HG03045 (cell line): ENCODE measurements around the gene ATOSB.

Experiments used
- ATAC-seq: cut with Tn5 transposase; IDR thresholded peaks from one replicate; pipeline ENCODE4 v1.9.1; 2021; ENCODE audit warnings: mild to moderate bottlenecking, moderate library complexity; ENCODE audit not compliant: unreplicated experiment

The ATOSB gene

GRCh38 chr9:35114840-35115628 is 628 bp downstream of the ATOSB start:
- ATAC-seq: no peak

GRCh38 chr9:35114113-35114839 is 1.4 kb downstream of the ATOSB start:
- ATAC-seq: no peak

GRCh38 chr9:35112257-35113020 is 3.2 kb downstream of the ATOSB start:
- no peak for ATAC-seq

GRCh38 chr9:35111001-35111933 is 4.4 kb downstream of the ATOSB start:
- peak; percentile 74 for ATAC-seq

- no peak for ATAC-seq
Measured at GRCh38 chr9:35110327-35110761, 5.3 kb downstream of the ATOSB start.

GRCh38 chr9:35108946-35109575 is 6.6 kb downstream of the ATOSB start:
- ATAC-seq: no peak

- ATAC-seq: no peak
Measured at GRCh38 chr9:35108461-35108860, 7.2 kb downstream of the ATOSB start.

GRCh38 chr9:35107297-35108290 is 8.1 kb downstream of the ATOSB start:
- ATAC-seq: no peak

- ATAC-seq: no peak
Measured at GRCh38 chr9:35106343-35106730, 9.3 kb downstream of the ATOSB start.

GRCh38 chr9:35105571-35106342 is 9.9 kb downstream of the ATOSB start:
- ATAC-seq: no peak

- ATAC-seq: no peak
Measured at GRCh38 chr9:35105126-35105525, 10.5 kb downstream of the ATOSB start.

- no peak for ATAC-seq
Measured at GRCh38 chr9:35104586-35104985, 11.1 kb downstream of the ATOSB start.

- no peak for ATAC-seq
Measured at GRCh38 chr9:35103660-35104191, 11.9 kb downstream of the ATOSB start.

- peak; percentile 95 for ATAC-seq
Measured at GRCh38 chr9:35102769-35103659, 12.6 kb downstream of the ATOSB start, which contains the start of gene STOML2. Gene STOML2, minus strand, starts transcription at chr9:35103131. Its CDS starts 37 bp downstream, at chr9:35103094.

GRCh38 chr9:35102465-35102768 is 13.2 kb downstream of the ATOSB start:
- no peak for ATAC-seq

- ATAC-seq: no peak
Measured at GRCh38 chr9:35097573-35097972, 18.1 kb downstream of the ATOSB start.
